Upper lobe of right lung (tissue), 1 donor: ENCODE results near the gene MPLKIP. TPM values are rescaled to one million over a fixed set of nuclear protein-coding genes. Genes with fewer than 3 reads are reported as not detected.

Experiments
- ATAC-seq: fragments of 200-7000 bp; cut with Tn5 transposase; one replicate; pipeline ENCODE4 v1.9.1; 2020; ENCODE audit warnings: mild to moderate bottlenecking, moderate library complexity
- DNase-seq: peaks from one replicate; pipeline ENCODE4 v3.0.0-alpha.2; 2020
- H3K27ac ChIP-seq: fragments of 200-600 bp; one replicate; pipeline ENCODE4 v1.8.0; 2022
- H3K27me3 ChIP-seq: fragments of 200-600 bp; one replicate; pipeline ENCODE4 v1.8.0; 2022; ENCODE audit warnings: mild to moderate bottlenecking
- H3K36me3 ChIP-seq: fragments of 200-600 bp; one replicate; pipeline ENCODE4 v1.8.0; 2022
- H3K4me1 ChIP-seq: fragments of 200-600 bp; one replicate; pipeline ENCODE4 v1.8.0; 2022
- H3K4me3 ChIP-seq: fragments of 200-600 bp; one replicate; pipeline ENCODE4 v1.8.0; 2022; ENCODE audit warnings: mild to moderate bottlenecking
- H3K9me3 ChIP-seq: fragments of 200-600 bp; one replicate; pipeline ENCODE4 v1.8.0; 2022
- intact Hi-C: fragments of 100-400 bp; cut with DNase I; formaldehyde crosslinking; loops from one replicate; pipeline ENCODE4 v1.11.0; 2022
- total RNA-seq: library from RNA; stranded (reverse); fragmentation: NEBNext Ultra II Directional; extraction: Animal tissue kit (Norgen Biotek cat#: 25700); gene quantifications from one replicate; pipeline ENCODE4 v1.2.1, GENCODE V29; 2021
- TF ChIP-seq, protein P1 (sequence below): fragments of 200-600 bp; IDR thresholded peaks from one replicate; pipeline ENCODE4 v1.8.0; 2022; ENCODE audit warnings: antibody characterized with exemption
- donor health status: DM: no; HTN: yes; CAD: no; lungs with severe emphysema.

Gene MPLKIP
- total RNA-seq, 1 donor from 2014 or later: 29.7 TPM

DNA sequence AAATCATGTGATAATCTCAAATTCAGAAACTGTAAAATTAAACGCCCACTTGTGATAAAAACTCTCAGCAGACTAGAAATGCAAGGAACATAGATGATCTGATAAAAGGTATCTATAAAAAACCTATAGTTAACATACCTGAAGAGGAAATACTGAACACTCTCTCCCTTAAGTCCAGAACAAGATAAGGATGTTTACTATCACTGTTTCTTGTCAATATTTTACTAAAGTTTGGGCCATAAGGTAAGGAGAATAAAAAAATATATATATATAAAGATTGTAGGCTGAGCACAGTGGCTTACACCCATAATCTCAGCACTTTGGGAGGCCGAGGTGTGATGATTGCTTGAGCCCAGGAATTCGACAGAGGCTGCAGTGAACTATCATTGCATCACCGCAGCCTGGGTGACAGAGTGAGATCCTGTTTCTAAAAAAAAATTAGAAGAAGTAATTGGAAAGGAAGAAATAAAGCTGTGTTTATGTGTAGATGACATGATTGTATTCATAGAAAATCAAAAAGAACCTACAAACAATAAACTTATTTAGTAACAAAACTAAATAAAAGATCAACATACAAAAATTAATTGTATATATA, 28.4 kb downstream of the MPLKIP start:
- Histone ChIP-seq H3K36me3 (no peaks in the 10 kb centered on the region), H3K4me3 (no peak overlapping the region), H3K27me3 (no peaks in the 10 kb centered on the region), H3K27ac (no peak overlapping the region), H3K9me3 (no peaks in the 10 kb centered on the region), H3K4me1 (no peaks in the 10 kb centered on the region)
- ATAC-seq (no peak), DNase-seq (no peak)
- intact Hi-C loops: no loop called here
- TF ChIP-seq, protein P1, sequence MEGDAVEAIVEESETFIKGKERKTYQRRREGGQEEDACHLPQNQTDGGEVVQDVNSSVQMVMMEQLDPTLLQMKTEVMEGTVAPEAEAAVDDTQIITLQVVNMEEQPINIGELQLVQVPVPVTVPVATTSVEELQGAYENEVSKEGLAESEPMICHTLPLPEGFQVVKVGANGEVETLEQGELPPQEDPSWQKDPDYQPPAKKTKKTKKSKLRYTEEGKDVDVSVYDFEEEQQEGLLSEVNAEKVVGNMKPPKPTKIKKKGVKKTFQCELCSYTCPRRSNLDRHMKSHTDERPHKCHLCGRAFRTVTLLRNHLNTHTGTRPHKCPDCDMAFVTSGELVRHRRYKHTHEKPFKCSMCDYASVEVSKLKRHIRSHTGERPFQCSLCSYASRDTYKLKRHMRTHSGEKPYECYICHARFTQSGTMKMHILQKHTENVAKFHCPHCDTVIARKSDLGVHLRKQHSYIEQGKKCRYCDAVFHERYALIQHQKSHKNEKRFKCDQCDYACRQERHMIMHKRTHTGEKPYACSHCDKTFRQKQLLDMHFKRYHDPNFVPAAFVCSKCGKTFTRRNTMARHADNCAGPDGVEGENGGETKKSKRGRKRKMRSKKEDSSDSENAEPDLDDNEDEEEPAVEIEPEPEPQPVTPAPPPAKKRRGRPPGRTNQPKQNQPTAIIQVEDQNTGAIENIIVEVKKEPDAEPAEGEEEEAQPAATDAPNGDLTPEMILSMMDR: no peak

DNA sequence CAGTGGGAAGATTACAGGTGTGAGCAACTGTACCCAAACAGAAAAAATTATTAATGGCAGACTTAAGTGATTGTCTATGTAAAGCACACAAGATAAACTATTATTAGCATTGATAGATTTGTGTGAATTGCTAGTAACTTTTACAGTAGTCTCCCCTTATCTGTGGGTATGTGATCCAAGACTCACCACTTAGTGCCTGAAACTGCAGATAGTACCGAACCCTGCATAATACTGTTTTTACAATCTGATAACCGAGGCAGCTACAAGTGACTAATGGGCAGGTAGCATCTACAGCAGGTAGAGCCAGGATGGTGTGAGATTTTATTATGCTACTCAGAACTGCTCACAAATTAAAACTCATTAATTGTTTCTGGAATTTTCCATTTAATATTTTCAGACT, 31.5 kb downstream of the MPLKIP start:
- no peak for ATAC-seq
- no peak overlapping the region for H3K4me3 ChIP-seq
- no peaks in the 10 kb centered on the region for H3K27me3 ChIP-seq
- no peaks in the 10 kb centered on the region for H3K36me3 ChIP-seq
- H3K27ac ChIP-seq: no peak overlapping the region
- no peaks in the 10 kb centered on the region for H3K9me3 ChIP-seq
- H3K4me1 ChIP-seq: no peaks in the 10 kb centered on the region
- intact Hi-C loops: no loop called here
- DNase-seq: no peak
- TF ChIP-seq, protein P1: no peak

DNA sequence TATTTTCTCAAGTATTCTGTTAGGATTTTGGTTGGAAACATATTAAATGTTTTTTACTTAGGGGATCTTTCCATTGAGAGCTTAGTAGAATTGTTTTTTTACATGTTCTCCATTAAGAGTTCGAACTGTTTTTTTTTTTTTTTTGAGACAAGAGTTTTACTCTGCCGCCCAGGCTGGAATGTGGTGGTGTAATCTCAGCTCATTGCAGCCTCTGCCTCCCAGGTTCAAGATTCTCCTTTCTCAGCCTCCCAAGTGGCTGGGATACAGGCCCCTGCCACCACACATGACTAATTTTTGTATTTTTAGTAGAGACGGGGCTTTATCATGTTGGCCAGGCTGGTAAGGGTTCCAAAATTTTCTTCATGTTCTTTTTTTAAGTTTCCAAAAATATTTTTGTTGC, 33.2 kb downstream of the MPLKIP start:
- TF ChIP-seq, protein P1: no peak
- Histone ChIP-seq H3K4me3 (no peak overlapping the region), H3K27ac (no peak overlapping the region), H3K9me3 (no peaks in the 10 kb centered on the region), H3K36me3 (peaks cover 15% of the 10 kb centered on the region), H3K27me3 (no peaks in the 10 kb centered on the region), H3K4me1 (no peaks in the 10 kb centered on the region)
- DNase-seq: no peak
- ATAC-seq: no peak
- intact Hi-C loops: no loop called here

DNA sequence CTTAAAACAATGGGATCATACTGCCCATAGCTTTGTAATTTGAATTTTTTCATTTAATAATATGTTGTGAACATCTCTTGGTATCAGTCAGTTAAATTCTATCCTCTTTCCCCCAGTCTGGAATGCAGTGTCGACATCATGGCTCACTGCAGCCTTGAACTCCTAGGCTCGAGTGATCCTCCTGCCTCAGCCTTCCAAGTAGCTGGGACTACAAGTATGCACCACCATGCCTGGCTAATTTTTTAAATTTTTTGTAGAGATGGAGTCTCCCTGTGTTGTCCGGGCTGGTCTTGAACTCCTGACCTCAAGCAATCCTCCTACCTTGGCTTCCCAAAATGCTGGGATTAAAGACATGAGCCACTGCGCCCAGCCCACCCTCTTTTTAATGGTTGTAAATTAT, 34.6 kb downstream of the MPLKIP start:
- no peak for DNase-seq
- Histone ChIP-seq H3K9me3 (no peaks in the 10 kb centered on the region), H3K27me3 (no peaks in the 10 kb centered on the region), H3K4me1 (no peaks in the 10 kb centered on the region), H3K36me3 (peaks cover 28% of the 10 kb centered on the region), H3K4me3 (no peak overlapping the region), H3K27ac (no peak overlapping the region)
- intact Hi-C loops: no loop called here
- no peak for ATAC-seq
- TF ChIP-seq, protein P1: no peak

DNA sequence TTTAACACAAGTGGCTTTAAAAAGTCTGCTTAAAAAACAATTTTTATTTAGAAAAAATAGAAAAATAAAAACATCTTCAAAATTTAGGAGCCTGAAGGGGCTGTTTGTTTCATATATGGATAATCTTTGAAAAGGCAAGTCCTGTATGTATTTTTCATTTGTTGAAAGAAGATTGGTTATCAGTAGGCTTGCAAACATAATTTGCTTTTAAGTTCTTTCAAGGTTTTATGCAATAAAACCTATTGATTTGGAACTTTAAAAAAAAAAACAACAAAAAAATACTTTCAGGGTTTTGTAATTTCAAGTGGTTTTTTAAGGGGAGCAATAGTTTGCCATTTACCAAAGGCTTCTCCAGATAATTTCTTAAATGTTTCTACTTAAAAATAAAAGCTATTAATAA, 35.6 kb downstream of the MPLKIP start:
- H3K4me3 ChIP-seq: no peak overlapping the region
- H3K9me3 ChIP-seq: no peaks in the 10 kb centered on the region
- ATAC-seq (no peak), DNase-seq (no peak)
- no peaks in the 10 kb centered on the region for H3K4me1 ChIP-seq
- peaks cover 38% of the 10 kb centered on the region for H3K36me3 ChIP-seq
- no peaks in the 10 kb centered on the region for H3K27me3 ChIP-seq
- TF ChIP-seq, protein P1: no peak
- intact Hi-C loops: no loop called here
- H3K27ac ChIP-seq: no peak overlapping the region

DNA sequence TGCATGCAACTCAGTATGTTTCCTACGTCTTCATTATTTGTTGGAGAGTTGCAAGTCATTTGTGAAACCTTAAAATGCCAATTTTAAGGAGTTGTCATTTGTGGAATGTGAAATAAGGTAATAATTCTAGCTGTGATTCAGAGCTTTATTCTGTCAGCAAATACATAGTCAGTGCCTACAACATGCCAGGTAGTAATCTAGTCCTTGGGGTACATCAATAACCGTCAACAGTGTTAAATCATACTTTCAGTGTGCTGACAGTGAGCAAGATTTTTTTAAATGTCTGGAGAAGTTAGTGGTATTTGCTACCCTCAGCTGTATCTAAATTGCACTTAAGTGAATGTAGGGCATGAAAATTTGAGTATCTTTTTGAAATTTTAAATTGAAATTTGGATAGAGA, 36.7 kb downstream of the MPLKIP start:
- Histone ChIP-seq H3K4me3 (no peak overlapping the region), H3K27ac (no peak overlapping the region), H3K36me3 (peaks cover 49% of the 10 kb centered on the region), H3K27me3 (no peaks in the 10 kb centered on the region), H3K4me1 (no peaks in the 10 kb centered on the region), H3K9me3 (no peaks in the 10 kb centered on the region)
- intact Hi-C loops: no loop called here
- TF ChIP-seq, protein P1: no peak
- ATAC-seq (no peak), DNase-seq (no peak)
